Rectal smooth muscle tissue (tissue), 1 donor: Measurements from ENCODE around the gene REEP2.
"Not testable (repeated sequence)": the region's sequence is repeated elsewhere in the genome, so short reads cannot be mapped to it uniquely, and the experiment has no call there.

Source experiments
- H3K27ac ChIP-seq: one replicate; pipeline ENCODE4 v1.7.0; 2013; ENCODE audit warnings: low read depth, low read length, inconsistent platforms
- H3K27me3 ChIP-seq: one replicate; pipeline ENCODE4 v1.7.0; 2013; ENCODE audit warnings: low read length; ENCODE audit not compliant: control insufficient read depth, insufficient read depth
- H3K36me3 ChIP-seq: one replicate; pipeline ENCODE4 v1.7.0; 2013; ENCODE audit warnings: low read length; ENCODE audit not compliant: control insufficient read depth, insufficient read depth
- H3K4me1 ChIP-seq: one replicate; pipeline ENCODE4 v1.7.0; 2013; ENCODE audit warnings: low read length; ENCODE audit not compliant: control insufficient read depth, insufficient read depth
- H3K4me3 ChIP-seq: one replicate; pipeline ENCODE4 v1.7.0; 2013; ENCODE audit warnings: low read length
- H3K9ac ChIP-seq: one replicate; pipeline ENCODE4 v1.7.0; 2013; ENCODE audit warnings: low read length

Gene REEP2

DNA sequence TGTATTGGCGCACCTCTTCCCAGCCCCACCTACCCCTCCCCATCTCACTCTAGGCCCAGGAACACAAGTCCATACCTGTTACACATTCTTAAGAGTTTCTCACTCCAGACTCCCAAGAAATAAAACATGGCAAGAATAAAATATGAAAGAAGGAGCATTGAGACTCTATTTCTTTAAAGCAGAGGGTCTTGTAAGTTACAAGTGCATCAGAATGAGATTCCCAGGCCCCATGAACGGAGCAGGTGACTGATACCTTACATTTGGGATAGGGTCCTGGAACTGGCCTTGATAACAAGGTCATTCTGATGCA, 32.1 kb downstream of the REEP2 start:
- no peak overlapping the region for H3K27ac ChIP-seq

GRCh38 chr5:138472353-138472752, 33.5 kb downstream of the REEP2 start:
- Histone ChIP-seq H3K36me3 (peaks cover 4% of the 10 kb centered on the region), H3K27me3 (no peaks in the 10 kb centered on the region), H3K27ac (no peak overlapping the region), H3K9ac (no peak overlapping the region), H3K4me1 (no peaks in the 10 kb centered on the region), H3K4me3 (no peak overlapping the region)

More for the DNA sequence above, 32.1 kb downstream of the REEP2 start:
- no peak overlapping the region for H3K9ac ChIP-seq
- peaks cover 7% of the 10 kb centered on the region for H3K4me1 ChIP-seq
- no peaks in the 10 kb centered on the region for H3K27me3 ChIP-seq
- no peak overlapping the region for H3K4me3 ChIP-seq
- H3K36me3 ChIP-seq = peaks cover 7% of the 10 kb centered on the region

- not testable (repeated sequence) for H3K4me3 ChIP-seq, H3K36me3 ChIP-seq, H3K27ac ChIP-seq, H3K9ac ChIP-seq, H3K4me1 ChIP-seq, H3K27me3 ChIP-seq
These were observed 34.3 kb downstream of the REEP2 start for GRCh38 chr5:138473151-138473550.

DNA sequence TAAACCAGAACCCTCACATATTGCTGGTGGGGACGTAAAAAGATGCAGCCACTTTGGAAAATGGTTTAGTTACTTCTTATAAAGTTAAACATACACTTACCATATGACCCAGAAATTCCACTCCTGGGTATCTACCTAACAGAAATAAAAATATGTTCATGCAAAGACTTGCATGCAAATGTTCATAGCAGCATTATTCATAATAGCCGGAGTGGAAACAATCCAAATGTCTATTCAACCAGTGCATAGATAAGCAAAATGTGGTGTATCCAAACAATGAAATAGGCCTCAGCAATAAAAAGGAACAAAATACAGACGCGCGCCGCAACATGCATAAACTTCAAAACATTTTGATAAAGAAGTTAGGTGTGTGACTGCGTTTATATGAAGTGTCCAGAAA, 38.1 kb downstream of the REEP2 start:
- Histone ChIP-seq H3K4me3 (no peak overlapping the region), H3K4me1 (no peaks in the 10 kb centered on the region), H3K36me3 (no peaks in the 10 kb centered on the region), H3K9ac (no peak overlapping the region), H3K27me3 (no peaks in the 10 kb centered on the region), H3K27ac (no peak overlapping the region)

DNA sequence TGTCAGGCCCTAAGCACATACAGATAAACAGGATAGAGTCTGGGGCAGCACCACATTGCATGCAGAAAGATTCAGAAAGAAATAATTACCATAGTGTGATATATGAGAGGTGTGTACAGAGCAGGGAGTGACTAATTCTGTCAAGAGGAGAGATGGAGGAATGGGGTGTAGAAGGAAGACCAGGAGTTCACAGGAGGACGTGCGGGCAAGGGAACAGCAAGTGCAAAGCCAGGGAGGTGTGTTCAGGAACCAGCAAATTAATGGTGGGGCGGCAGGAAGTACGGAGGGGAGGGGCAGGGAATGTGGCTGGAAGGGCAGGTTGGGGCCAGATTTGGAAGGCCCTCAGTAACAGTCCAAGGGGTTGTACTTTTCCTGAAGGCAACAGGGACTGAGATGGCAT, 43.8 kb downstream of the REEP2 start:
- no peak overlapping the region for H3K4me3 ChIP-seq
- H3K27ac ChIP-seq = no peak overlapping the region
- H3K36me3 ChIP-seq = no peaks in the 10 kb centered on the region
- H3K27me3 ChIP-seq = no peaks in the 10 kb centered on the region
- H3K9ac ChIP-seq = no peak overlapping the region
- H3K4me1 ChIP-seq = no peaks in the 10 kb centered on the region

DNA sequence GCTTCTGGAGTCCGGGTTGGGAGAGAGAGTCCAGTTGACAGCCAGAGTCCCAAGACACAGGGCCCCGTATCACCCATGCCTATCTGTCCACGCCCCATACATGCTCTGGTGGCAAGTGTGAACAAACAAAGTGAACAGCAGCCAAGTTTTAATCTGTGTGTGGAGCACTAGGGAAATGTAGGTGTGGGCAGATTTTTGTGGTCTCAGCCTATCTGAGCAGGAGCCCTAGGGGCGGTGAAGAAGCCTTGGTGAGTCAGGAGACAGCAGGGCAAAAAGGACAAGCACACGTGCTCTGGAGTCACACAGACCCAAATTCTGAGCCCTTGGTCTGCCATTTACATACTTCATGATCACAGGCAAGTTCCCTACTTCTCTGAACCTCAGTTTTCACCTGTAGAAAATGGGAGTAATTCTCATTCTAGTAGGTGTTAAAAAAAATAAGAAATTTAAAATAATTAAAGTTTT, 49.7 kb downstream of the REEP2 start:
- no peak overlapping the region for H3K27ac ChIP-seq
- peaks cover 5% of the 10 kb centered on the region for H3K27me3 ChIP-seq
- peaks cover 8% of the 10 kb centered on the region for H3K4me1 ChIP-seq
- H3K9ac ChIP-seq = no peak overlapping the region
- no peaks in the 10 kb centered on the region for H3K36me3 ChIP-seq
- H3K4me3 ChIP-seq = no peak overlapping the region

- Histone ChIP-seq H3K27me3 (peaks cover 5% of the 10 kb centered on the region), H3K4me1 (peaks cover 8% of the 10 kb centered on the region), H3K36me3 (no peaks in the 10 kb centered on the region), H3K4me3 (no peak overlapping the region), H3K9ac (no peak overlapping the region), H3K27ac (no peak overlapping the region)
These were observed 50.8 kb downstream of the REEP2 start for GRCh38 chr5:138489683-138490061.

GRCh38 chr5:138490648-138491283, 51.9 kb downstream of the REEP2 start:
- Histone ChIP-seq H3K4me3 (no peak overlapping the region), H3K27me3 (peaks cover 5% of the 10 kb centered on the region), H3K4me1 (peaks cover 8% of the 10 kb centered on the region), H3K27ac (no peak overlapping the region), H3K36me3 (no peaks in the 10 kb centered on the region), H3K9ac (no peak overlapping the region)

DNA sequence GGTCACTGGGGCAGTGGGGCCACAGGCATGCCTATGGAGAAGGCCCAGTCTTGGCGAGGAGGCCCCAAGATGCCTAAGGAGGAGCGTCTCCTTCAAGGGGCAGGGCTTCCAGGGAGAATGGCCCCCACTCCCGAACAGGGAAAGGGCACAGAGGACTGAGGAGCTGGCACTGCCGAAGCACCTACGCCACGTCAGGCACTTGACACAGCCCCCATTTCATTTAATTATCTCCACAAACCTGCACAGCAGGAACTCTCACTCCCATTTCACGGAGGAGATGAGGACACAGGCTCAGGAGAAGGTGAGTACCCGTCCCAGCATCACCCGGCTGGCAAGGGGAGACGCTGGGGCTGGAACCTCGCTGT, 52.4 kb downstream of the REEP2 start:
- no peak overlapping the region for H3K27ac ChIP-seq
- H3K4me3 ChIP-seq = peak overlapping the region; percentile 63

DNA sequence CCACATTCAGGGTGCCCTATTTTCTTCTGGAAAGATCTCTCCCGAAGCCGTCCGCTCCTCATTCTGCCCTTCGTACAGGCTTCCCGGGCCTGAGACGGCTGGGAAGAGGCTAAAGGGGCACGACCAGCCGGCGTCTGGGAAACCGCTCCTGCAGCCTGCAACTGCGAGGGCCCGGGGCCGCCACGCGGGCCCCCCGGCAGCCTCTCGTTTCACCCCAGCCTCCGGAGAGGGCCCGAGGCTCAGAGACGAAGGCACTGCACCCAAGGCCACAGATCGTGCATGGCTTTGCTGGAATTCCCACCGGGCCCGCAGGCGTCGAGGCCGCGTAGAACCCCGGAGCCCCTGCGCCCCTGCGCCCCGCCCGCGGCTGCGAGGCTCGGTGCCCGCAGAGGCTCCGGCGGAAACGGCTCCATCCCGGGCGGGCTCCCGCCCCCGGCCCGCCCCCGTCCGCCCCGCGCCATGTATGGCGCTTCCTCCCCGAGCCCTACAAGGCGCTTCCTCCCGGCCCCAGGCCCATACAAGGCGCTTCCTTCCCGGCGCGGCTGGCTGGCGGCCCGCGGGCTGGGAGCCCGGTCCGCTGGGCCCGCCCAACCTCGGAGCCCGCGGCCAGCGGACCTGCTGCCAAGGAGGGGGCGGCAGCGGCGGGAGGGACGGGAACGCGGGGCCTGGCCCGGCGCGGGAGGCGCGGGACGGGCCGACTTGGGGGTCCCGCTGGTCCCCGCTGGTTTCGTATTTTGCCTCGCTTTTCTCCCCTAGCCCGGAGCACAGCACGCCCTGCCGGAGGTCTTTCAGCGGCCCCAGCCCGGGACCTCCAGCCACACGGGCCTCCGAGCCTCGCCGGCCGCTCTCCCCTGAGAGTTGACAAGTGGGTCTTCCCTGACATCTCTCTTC, 53.1 kb downstream of the REEP2 start:
- H3K27me3 ChIP-seq = peaks cover 5% of the 10 kb centered on the region
- no peaks in the 10 kb centered on the region for H3K36me3 ChIP-seq
- peak overlapping the region; percentile 38 for H3K27ac ChIP-seq
- peak overlapping the region; percentile 63 for H3K4me3 ChIP-seq
- peak overlapping the region; percentile 19 for H3K9ac ChIP-seq
- peaks cover 8% of the 10 kb centered on the region for H3K4me1 ChIP-seq

More for the DNA sequence above, 52.4 kb downstream of the REEP2 start:
- H3K36me3 ChIP-seq = no peaks in the 10 kb centered on the region
- H3K4me1 ChIP-seq = peaks cover 8% of the 10 kb centered on the region
- peaks cover 5% of the 10 kb centered on the region for H3K27me3 ChIP-seq
- H3K9ac ChIP-seq = no peak overlapping the region

- H3K9ac ChIP-seq = peak overlapping the region; percentile 19
- no peaks in the 10 kb centered on the region for H3K36me3 ChIP-seq
- peak overlapping the region; percentile 38 for H3K27ac ChIP-seq
- peak overlapping the region; percentile 57 for H3K4me3 ChIP-seq
- H3K4me1 ChIP-seq = peaks cover 8% of the 10 kb centered on the region
- peaks cover 5% of the 10 kb centered on the region for H3K27me3 ChIP-seq
These were observed 53.7 kb downstream of the REEP2 start for GRCh38 chr5:138492560-138493045.

- Histone ChIP-seq H3K4me1 (peaks cover 8% of the 10 kb centered on the region), H3K36me3 (no peaks in the 10 kb centered on the region), H3K27ac (no peak overlapping the region), H3K4me3 (no peak overlapping the region), H3K9ac (no peak overlapping the region), H3K27me3 (peaks cover 2% of the 10 kb centered on the region)
These were observed 56.5 kb downstream of the REEP2 start for GRCh38 chr5:138495351-138495750.
